GM19239 (cell line): ENCODE data around the gene PPP1R16B.

ENCODE experiments used
- DNase-seq: peaks from one replicate; pipeline ENCODE4 v3.0.0; 2011; ENCODE audit warnings: low spot score; ENCODE audit not compliant: insufficient read length
- FAIRE-seq: peaks from 2 replicates; lab custom pipeline; 2011; peaks lifted over from hg19 to GRCh38; lab: Jason Lieb, UNC

PPP1R16B gene

DNA sequence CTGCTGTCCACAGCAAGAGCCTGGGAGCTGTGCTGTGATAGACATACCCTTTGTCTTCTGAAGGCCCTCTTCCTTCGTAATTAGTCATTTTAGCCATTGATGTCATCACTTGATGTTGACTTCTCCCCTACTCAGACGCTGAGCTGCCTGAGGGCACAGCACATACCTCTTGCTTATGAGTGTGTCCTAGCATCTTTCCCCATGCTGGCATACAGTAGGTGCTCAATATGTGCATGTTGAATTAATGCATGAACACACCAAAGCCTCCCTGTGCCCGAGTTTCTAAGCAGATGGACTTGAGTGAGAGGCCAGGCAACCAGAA is 85.0 kb downstream of the PPP1R16B start:
- no peak for DNase-seq
- no peak for FAIRE-seq

DNA sequence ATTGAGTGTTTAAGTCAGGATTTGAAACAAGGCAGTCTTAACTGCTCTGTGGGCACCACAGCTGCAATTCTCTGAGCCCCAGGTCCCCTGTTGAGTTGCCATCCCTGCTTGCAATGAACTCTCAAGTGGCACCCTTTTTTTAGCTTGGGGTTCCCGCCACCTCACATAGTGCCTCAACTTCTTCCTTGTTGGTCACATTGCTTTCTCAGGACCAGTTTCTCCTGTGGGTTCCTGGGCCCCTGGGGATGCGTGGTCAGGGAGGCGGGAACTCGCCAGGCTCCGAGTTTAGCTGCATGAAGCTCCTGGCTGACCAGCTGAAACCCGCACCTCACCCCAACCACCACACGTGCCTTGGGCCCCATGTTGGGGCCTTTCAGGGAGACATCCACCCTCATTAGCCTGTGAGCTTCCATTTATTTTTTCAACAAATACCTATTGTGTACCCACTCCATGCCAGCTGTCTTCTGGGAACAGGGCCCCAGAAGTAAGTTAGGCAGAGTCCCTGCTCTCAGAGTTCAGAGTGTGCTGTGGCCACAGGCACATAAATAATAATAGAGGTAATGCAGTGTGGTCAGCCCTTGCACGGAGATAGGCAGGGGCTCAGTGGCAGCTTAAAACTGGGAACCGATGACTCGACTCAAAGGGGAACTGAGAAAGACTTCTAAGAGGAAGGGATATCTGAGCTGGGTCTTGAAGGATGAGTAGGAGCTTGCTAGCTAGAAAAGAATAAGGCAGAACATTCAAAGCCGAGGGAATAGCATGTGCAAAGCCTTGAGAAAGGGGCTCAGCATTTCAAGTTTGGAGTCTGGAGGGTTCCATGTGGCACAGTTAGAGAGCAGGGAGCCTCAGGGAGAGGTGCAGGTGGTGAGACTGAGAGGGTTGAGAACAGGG is 86.8 kb downstream of the PPP1R16B start:
- FAIRE-seq: peak; percentile 89
- DNase-seq: peak; percentile 40

DNA sequence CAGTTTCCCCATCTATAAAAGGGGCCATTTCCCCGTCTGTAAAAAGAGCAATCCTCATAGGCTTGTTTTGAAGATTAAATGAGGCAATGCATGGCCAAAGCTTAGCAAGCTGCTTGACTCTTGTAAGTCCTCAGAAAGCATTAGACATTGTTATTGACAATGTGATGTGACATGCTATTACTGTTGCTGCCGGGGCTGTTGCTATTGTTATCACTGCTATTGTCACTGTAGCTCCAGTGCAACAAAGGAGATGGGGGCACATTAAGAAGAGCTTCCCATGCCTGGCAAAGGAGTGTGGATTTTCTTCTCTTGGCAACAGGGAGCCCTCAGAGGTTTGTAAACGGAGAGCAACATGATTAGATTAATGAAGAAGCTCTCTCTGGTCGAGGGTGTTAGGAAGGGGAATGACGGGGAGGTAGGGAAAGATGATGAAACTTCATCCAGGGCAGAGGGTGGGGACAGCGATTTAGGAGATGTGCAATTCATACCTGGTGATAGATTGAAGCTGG is 87.6 kb downstream of the PPP1R16B start:
- FAIRE-seq (no peak), DNase-seq (no peak)

DNA sequence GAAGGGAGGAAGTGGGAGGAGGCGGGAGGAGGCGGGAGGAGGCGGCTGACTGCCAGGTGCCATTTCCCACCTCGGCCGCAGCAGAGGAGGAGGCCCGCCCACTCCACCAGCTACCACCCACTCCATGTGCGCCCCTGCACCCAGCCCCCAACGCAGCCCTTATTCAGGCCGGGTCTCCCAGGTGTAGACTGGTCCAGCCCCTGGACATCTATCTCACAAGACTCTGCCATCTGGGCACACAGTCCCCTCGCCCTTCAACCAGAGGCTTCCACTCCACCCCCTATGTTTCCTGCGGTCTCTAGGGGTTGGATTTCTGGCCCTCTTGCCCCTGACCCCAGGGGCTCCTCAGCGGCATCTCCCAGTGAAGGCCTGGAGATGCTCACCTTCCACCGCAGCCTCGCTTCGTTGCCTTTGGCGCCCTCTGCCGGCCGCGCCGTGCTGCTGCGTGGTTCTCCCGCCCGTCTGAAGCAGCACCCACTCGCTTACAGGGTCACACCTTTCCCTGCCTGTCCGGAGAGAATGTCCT is 88.1 kb downstream of the PPP1R16B start:
- FAIRE-seq (peak; percentile 89), DNase-seq (peak; percentile 90)

DNA sequence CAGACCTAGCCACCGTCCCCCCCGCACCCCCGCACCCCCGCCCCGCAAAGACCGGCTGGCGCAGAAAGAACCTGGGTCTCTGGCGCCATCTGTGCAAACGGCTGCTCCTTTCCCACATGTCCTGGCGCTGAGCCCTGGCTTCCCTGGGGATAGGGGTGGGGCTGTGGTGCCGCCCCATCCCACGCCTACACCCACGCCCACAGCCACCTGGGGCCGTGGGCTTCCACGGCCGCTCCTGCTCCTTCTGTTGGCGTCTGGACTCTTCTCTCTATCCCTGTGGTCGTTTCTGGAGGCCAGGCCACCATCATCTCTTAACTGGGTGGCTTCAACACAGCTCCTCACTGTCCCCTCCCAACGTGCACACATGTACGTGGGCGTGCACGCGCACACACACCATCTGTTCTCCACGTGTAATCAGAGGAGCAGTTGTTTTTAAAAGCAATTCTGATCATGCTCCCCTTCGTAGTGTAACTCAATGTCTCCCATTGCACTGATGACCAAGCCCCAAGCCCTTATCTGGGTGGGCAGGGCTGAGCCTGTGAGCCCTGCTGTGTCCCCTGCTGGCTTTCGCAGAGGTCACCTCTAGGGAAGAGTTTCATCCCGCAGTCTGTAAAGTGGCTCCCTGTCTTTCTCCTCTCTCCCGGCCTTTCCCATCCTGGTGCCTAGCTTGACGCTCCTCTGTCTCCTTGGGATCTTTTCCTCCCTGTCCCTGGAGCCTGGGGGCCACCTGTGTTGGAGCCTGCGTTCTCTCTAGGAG is 88.8 kb downstream of the PPP1R16B start:
- DNase-seq (no peak), FAIRE-seq (no peak)

GRCh38 chr20:38895098-38895949 is 89.8 kb downstream of the PPP1R16B start:
- FAIRE-seq: no peak
- no peak for DNase-seq

GRCh38 chr20:38896009-38896594 is 90.6 kb downstream of the PPP1R16B start:
- FAIRE-seq (no peak), DNase-seq (no peak)

- no peak for DNase-seq
- no peak for FAIRE-seq
Observed at GRCh38 chr20:38897267-38897666, 91.8 kb downstream of the PPP1R16B start.

- no peak for FAIRE-seq
Observed at GRCh38 chr20:38900606-38901005, 95.1 kb downstream of the PPP1R16B start.

DNA sequence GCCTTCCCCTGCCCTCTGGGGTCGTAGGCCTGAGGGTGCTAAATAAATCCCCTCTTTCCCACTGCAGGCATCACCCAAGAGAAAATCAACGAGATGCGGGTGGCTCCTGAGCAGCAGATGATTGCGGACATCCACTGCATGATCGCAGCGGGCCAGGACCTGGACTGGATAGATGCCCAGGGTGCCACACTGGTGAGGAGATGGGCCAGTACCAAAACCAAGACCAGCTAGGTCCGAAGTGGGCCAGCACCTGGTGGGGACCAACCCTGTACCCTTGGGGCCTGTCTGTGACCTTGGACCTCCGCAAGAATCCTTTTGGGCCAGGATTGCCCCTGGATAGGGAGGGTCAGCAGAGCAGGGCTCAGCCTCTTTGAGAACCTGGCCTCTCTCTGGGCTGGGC is 97.1 kb downstream of the PPP1R16B start:
- FAIRE-seq (no peak), DNase-seq (no peak)

More at GRCh38 chr20:38900606-38901005, 95.1 kb downstream of the PPP1R16B start:
- DNase-seq: no peak

DNA sequence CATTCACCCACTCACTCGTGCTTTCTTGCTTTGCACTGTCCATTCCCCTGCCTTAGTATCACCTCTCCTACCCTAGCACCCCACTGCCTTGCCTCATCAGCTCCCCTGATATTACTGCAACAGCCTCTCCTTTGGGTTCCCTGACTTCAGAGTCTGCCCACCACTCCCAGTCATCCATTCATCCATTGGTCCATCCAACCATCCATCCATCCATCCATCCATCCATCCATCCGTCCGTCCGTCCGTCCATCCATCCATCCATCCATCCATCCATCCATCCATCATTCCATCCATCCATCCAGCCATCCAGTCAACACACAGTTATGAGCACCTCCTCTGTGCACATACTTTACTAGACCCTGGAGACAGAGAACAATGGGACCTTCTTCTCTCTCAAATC is 97.8 kb downstream of the PPP1R16B start:
- FAIRE-seq: no peak
- no peak for DNase-seq

- DNase-seq: no peak
Observed at GRCh38 chr20:38905375-38905774, 99.9 kb downstream of the PPP1R16B start.

DNA sequence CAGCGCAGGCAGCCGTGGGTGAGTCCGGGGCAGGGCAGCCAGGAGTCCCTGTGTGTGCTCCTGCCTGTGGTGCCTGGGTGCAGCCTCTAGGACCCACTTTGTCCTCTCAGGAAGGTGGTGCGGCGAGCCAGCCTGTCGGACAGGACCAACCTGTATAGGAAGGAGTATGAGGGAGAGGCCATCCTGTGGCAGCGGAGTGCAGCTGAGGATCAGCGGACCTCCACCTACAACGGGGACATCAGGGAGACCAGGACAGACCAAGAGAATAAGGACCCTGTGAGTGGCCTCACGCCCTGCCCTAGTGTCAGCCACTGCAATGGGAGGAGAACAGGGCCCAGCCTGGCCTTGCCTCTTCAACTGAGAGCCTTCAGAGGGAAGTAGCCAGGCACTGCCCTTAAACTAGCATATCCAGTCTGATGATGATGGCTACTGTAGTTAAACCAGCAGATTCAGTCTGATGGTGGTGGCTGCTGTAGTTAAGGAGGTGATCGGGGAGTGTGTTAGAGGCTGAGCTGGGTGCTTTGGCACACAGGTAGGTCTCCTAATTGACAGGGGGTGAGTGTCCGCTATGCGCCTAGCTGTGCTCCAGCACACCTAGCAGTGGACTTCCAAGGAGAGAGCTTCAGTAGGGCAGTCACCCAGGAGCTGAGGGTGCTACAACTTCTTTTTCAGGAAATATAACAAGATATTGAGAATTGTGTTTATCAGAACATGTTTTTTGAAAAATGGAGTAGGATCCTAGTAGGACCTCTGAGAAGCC is 102.6 kb downstream of the PPP1R16B start:
- FAIRE-seq: no peak

More at GRCh38 chr20:38905375-38905774, 99.9 kb downstream of the PPP1R16B start:
- no peak for FAIRE-seq

GRCh38 chr20:38915355-38915754 is 109.9 kb downstream of the PPP1R16B start:
- FAIRE-seq (no peak), DNase-seq (no peak)

More for the DNA sequence above, 102.6 kb downstream of the PPP1R16B start:
- no peak for DNase-seq

DNA sequence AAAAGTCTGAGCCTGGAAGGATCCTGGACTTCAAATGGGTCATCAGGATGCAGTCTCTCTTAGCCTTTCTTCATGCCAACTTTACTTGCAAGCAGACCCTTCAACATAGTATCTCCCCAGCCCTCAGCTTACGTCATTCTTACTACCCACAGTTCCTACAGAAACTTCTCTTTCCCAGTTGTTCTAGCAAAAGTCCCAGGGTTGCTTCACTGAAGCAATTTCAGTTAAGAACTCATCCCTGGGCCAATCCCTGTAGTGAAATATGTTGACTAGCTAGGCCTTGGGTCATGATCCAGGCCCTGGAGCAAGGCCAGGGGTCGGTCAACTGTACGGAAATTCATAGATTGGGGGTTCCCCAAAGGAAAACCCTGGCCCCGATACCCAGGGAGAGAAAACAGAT is 112.2 kb downstream of the PPP1R16B start:
- DNase-seq (no peak), FAIRE-seq (no peak)

DNA sequence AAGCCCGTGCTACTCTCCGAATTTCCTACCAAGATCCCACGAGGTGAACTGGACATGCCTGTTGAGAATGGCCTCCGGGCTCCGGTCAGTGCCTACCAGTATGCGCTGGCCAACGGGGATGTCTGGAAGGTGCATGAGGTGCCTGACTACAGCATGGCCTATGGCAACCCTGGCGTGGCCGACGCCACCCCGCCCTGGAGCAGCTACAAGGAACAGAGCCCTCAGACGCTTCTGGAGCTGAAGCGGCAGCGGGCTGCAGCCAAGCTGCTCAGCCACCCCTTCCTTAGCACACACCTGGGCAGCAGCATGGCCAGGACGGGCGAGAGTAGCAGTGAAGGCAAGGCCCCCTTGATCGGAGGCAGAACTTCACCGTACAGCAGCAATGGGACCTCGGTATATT is 112.7 kb downstream of the PPP1R16B start:
- DNase-seq: no peak
- FAIRE-seq: no peak

- FAIRE-seq (no peak), DNase-seq (no peak)
Observed at GRCh38 chr20:38919683-38920082, 114.2 kb downstream of the PPP1R16B start.

- DNase-seq (no peak), FAIRE-seq (no peak)
Observed at GRCh38 chr20:38920411-38920810, 114.9 kb downstream of the PPP1R16B start.

- DNase-seq (no peak), FAIRE-seq (no peak)
Observed at GRCh38 chr20:38920851-38921250, 115.4 kb downstream of the PPP1R16B start.
